Left lung (tissue), 10 donors: ENCODE measurements around the gene CHADL. TPM values are rescaled to one million over a fixed set of nuclear protein-coding genes. Genes with fewer than 3 reads are reported as not detected.
"Not testable (repeated sequence)": the region's sequence is repeated elsewhere in the genome, so short reads cannot be mapped to it uniquely, and the experiment has no call there.

ENCODE experiments used
- ATAC-seq: fragments of 200-7000 bp; cut with Tn5 transposase; one replicate; pipeline ENCODE4 v1.9.1; 2020; ENCODE audit warnings: moderate library complexity
- DNase-seq, 4 donors: peaks; one replicate each; pipeline ENCODE4 v3.0.0-alpha.2; 2013 to 2020
- H3K27ac ChIP-seq, 2 donors: fragments of 200-600 bp; sonication (generic) in 1 of 2; one replicate each; pipeline versions ENCODE4 v1.5.0 to v1.8.0; 2020 to 2021
- H3K27me3 ChIP-seq, 2 donors: fragments of 200-600 bp; sonication (generic) in 1 of 2; one replicate each; pipeline versions ENCODE4 v1.5.0 to v1.8.0; 2020 to 2021
- H3K36me3 ChIP-seq, 2 donors: fragments of 200-600 bp; sonication (generic) in 1 of 2; one replicate each; pipeline versions ENCODE4 v1.5.0 to v1.8.0; 2020 to 2021
- H3K4me1 ChIP-seq, 2 donors: fragments of 200-600 bp; one replicate each; pipeline ENCODE4 v1.8.0; 2021
- H3K4me3 ChIP-seq, 2 donors: fragments of 200-600 bp; sonication (generic) in 1 of 2; one replicate each; pipeline versions ENCODE4 v1.5.0 to v1.8.0; 2020 to 2021; ENCODE audit warnings: mild to moderate bottlenecking in 1 of 2
- H3K9me3 ChIP-seq, 2 donors: fragments of 200-600 bp; sonication (generic) in 1 of 2; one replicate each; pipeline versions ENCODE4 v1.5.0 to v1.8.0; 2020 to 2021
- intact Hi-C, 2 donors: fragments of 100-400 bp; cut with DNase I; formaldehyde crosslinking; loops; one replicate each; pipeline versions ENCODE4 v1.11.2 to v1.14.2; 2022
- polyA plus RNA-seq, 6 donors: library from polyadenylated mRNA; unstranded; fragments of 120-200 nt; gene quantifications; one replicate each; pipeline ENCODE4 v1.2.1, GENCODE V29; 2013; ENCODE audit not compliant: insufficient read length in 6 of 6
- total RNA-seq, 2 donors: library from RNA; stranded (reverse); fragmentation: NEBNext Ultra II Directional; extraction: Animal tissue kit (Norgen Biotek cat#: 25700); gene quantifications; one replicate each; pipeline ENCODE4 v1.2.1, GENCODE V29; 2021
- TF ChIP-seq, protein P1 (sequence below), 2 donors: fragments of 200-600 bp; sonication (generic) in 1 of 2; IDR thresholded peaks; one replicate each; pipeline versions ENCODE4 v1.5.0 to v1.8.0; 2021; ENCODE audit warnings: antibody characterized with exemption in 2 of 2
- donor health status: DM: no; HTN: yes; CAD: no.
- donor health status: DM: no; HTN: no; CAD: no.

Gene CHADL
- total and polyA plus RNA-seq, 8 donors: 2.1 to 6.2 (median 2.6) TPM

DNA sequence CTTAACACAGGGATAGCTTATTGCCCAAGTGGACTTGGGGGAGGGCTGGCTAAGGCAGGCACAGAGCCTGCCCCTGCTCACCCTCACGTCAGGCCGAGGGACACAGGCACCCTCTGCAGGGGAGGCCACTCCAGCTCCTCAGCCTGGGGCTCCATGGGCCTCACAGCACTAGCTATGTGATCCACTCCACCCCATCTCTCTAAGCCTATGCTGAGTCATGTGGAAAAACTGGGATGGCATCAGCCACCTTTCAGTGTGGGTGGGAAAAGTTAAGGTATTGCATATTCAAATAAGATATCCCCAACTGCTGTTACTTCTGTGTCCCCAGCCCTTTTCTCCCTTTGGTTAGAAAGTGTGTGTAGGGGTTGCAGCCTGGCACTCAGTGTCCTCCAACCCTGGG is 23.0 kb upstream of the CHADL start:
- H3K4me1 ChIP-seq: no peaks in the 10 kb centered on the region
- H3K27me3 ChIP-seq: no peaks in the 10 kb centered on the region
- peaks cover 0 to 99% of the 10 kb centered on the region in 2 donors for H3K36me3 ChIP-seq
- H3K27ac ChIP-seq: no peak overlapping the region
- DNase-seq (no peak), ATAC-seq (no peak)
- no peak overlapping the region for H3K4me3 ChIP-seq
- TF ChIP-seq, protein P1, sequence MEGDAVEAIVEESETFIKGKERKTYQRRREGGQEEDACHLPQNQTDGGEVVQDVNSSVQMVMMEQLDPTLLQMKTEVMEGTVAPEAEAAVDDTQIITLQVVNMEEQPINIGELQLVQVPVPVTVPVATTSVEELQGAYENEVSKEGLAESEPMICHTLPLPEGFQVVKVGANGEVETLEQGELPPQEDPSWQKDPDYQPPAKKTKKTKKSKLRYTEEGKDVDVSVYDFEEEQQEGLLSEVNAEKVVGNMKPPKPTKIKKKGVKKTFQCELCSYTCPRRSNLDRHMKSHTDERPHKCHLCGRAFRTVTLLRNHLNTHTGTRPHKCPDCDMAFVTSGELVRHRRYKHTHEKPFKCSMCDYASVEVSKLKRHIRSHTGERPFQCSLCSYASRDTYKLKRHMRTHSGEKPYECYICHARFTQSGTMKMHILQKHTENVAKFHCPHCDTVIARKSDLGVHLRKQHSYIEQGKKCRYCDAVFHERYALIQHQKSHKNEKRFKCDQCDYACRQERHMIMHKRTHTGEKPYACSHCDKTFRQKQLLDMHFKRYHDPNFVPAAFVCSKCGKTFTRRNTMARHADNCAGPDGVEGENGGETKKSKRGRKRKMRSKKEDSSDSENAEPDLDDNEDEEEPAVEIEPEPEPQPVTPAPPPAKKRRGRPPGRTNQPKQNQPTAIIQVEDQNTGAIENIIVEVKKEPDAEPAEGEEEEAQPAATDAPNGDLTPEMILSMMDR (IDR thresholded peaks at IDR 0.05): no peak
- intact Hi-C loops: no loop called here
- H3K9me3 ChIP-seq: no peaks in the 10 kb centered on the region

DNA sequence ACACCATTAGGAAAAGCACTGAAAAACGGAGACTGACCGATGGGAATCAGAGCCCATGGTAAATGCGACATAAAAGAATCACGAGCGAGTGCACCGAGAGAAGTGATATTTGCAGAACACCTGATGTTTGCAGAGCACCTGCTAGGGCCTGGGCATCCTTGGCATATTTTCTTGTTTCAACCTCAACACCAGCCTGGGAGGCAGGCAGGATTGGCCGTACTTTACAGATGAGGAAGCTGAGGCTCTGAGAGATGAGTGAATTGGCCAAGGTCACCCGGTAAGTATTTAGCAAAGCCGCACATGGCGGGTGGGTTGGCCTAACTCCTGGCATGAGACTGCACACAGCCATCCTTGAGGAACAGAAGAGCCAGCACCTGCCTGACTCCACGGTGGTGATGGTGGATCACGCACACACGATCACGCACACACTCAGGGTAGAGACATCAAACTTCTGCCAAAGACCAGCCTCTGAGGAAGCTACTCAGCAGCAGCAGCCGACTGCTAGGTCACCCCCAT is 21.6 kb upstream of the CHADL start:
- TF ChIP-seq, protein P1 (IDR thresholded peaks at IDR 0.05): no peak
- no peak for ATAC-seq
- DNase-seq: no peak
- H3K27me3 ChIP-seq: no peaks in the 10 kb centered on the region
- no peaks in the 10 kb centered on the region for H3K9me3 ChIP-seq
- no peaks in the 10 kb centered on the region for H3K4me1 ChIP-seq
- H3K27ac ChIP-seq: no peak overlapping the region
- intact Hi-C loops: no loop called here
- peaks cover 0 to 99% of the 10 kb centered on the region in 2 donors for H3K36me3 ChIP-seq
- no peak overlapping the region for H3K4me3 ChIP-seq

DNA sequence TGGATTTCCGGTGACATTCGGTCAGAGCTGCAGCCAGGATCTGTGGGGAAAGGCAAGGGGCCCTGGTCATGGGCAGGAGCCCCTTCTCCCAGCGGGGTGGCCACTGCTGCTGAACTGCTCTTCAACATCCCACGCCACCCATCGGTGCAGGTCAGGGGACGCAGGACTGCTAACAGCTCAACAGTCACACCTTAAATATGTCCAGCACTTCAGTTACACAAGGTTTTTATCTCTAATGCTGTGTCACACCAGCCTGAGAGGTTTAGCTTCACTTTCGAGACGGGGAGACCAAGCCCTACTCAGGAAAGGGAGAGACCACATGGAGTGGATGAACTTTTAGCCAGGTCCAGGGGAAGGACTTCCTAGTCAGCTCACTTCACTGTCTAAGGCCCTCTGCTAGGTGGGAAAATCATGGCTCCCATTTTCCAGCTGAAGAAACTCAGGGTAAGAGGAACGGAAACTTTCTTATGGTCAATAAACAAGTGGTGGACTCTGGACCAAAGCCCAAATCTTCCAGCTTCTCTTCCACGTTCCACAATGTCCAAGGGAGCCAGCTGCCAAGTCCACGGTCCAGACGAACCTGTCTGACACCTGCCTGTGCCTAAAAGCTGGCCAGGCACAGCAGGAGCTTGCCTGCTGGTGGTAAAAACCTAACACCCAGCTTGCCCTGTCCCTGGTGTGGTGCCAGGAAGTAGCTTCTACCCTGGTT is 21.0 kb upstream of the CHADL start:
- Histone ChIP-seq H3K27me3 (no peaks in the 10 kb centered on the region), H3K36me3 (peaks cover 0 to 99% of the 10 kb centered on the region in 2 donors), H3K27ac (no peak overlapping the region), H3K9me3 (no peaks in the 10 kb centered on the region), H3K4me3 (no peak overlapping the region), H3K4me1 (no peaks in the 10 kb centered on the region)
- TF ChIP-seq, protein P1 (IDR thresholded peaks at IDR 0.05): no peak
- intact Hi-C loops: no loop called here
- no peak for ATAC-seq
- DNase-seq: no peak

DNA sequence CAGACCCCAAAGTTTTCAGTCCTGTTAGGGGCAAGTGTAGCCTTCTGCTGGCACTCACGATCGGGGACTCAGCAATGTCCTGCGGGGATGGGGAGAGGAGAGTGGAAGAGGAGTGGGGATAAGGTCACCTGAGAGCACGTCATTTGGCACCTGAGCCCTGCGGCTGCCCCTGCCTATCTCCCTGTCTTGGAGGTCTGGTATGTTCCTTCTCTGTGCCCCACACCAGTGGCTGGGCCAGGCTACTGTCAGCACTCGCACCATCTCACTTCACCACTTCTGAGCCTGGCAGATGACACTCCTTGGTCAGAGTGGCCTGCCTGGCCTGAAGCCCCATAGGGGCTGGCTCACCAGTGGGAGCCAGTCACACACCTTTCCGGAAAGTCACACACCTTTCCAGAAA is 20.1 kb upstream of the CHADL start:
- H3K4me1 ChIP-seq: no peaks in the 10 kb centered on the region
- intact Hi-C loops: no loop called here
- no peaks in the 10 kb centered on the region for H3K27me3 ChIP-seq
- no peaks in the 10 kb centered on the region for H3K9me3 ChIP-seq
- ATAC-seq (no peak), DNase-seq (no peak)
- H3K36me3 ChIP-seq: peaks cover 0 to 99% of the 10 kb centered on the region in 2 donors
- no peak overlapping the region for H3K27ac ChIP-seq
- no peak overlapping the region for H3K4me3 ChIP-seq
- TF ChIP-seq, protein P1 (IDR thresholded peaks at IDR 0.05): no peak

DNA sequence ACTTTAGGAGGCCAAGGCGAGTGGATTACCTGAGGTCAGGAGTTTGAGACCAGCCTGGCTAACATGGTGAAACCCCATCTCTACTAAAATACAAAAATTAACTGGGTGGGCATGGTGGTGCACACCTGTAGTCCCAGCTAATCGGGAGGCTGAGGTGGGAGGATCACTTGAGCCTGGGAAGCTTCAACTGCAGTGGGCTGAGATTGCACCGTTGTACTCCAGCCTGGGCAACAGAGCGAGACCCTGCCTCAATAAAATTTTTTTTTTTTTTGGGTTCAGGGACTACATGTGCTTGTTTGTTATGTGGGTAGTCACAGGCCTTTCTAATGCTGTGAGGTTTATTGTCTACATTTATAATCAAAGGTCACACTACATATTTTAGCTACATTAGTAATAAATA is 19.0 kb upstream of the CHADL start:
- intact Hi-C loops, H3K9me3 ChIP-seq, ATAC-seq, DNase-seq, H3K4me3 ChIP-seq, H3K4me1 ChIP-seq, H3K27me3 ChIP-seq, H3K27ac ChIP-seq: not testable (repeated sequence)
- peaks cover 0 to 100% of the 10 kb centered on the region in 2 donors for H3K36me3 ChIP-seq
